Gastrocnemius medialis (tissue), 4 donors: ENCODE results near the gene AGPS.

Experiments used
- CTCF ChIP-seq, 5 experiments: fragments of 450-650 bp in 3 of 5; fragments of 200-600 bp in 2 of 5; sonication (generic) in 2 of 5; IDR thresholded peaks in 4 of 5; conservative IDR thresholded peaks in 1 of 5; 1 replicate in 4 of 5; 2 replicates in 1 of 5; pipeline ENCODE4 v1.5.1; 2016 to 2019; ENCODE audit warnings: antibody characterized with exemption in 5 of 5, mild to moderate bottlenecking in 3 of 5, moderate library complexity in 3 of 5
- POLR2A ChIP-seq, 2 donors: fragments of 450-650 bp; IDR thresholded peaks; one replicate each; pipeline ENCODE4 v1.6.1; 2017; ENCODE audit warnings: antibody characterized with exemption in 2 of 2, mild to moderate bottlenecking in 2 of 2, moderate library complexity in 2 of 2

- no peak for TF ChIP-seq CTCF (IDR thresholded peaks at IDR 0.05 in 4 of 5, conservative IDR thresholded peaks at IDR 0.05 in 1 of 5)
- TF ChIP-seq POLR2A (IDR thresholded peaks at IDR 0.05) = no peak
These were observed 79.4 kb downstream of the AGPS start for GRCh38 chr2:177471990-177472389.
